GM10847 (cell line): ENCODE results near the gene RNASET2.

Experiments used
- POLR2A ChIP-seq: IDR thresholded peaks from 2 replicates; pipeline ENCODE4 v1.6.1; 2011; ENCODE audit not compliant: insufficient read length; ENCODE audit errors: extremely low read depth

Gene RNASET2

DNA sequence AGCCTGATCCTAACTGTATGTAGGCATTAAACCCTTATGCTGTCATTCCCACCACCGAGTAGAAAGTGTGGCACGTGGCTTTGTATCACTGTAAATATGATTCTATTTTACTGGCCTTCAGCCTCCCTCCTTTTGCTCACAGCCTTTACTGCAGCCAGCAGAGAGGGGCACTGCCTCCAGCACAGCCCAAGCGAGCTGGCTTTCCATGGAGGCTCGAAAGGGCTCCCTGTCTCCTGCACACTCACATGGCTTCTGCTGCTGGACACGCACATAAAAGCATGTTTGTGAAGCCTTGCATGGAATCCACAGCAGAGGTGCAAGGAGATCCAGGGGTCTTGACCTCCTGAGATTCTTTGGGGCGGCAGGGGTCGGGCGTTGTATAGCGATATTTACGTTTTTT is 51.3 kb downstream of the RNASET2 start:
- TF ChIP-seq POLR2A = no peak

DNA sequence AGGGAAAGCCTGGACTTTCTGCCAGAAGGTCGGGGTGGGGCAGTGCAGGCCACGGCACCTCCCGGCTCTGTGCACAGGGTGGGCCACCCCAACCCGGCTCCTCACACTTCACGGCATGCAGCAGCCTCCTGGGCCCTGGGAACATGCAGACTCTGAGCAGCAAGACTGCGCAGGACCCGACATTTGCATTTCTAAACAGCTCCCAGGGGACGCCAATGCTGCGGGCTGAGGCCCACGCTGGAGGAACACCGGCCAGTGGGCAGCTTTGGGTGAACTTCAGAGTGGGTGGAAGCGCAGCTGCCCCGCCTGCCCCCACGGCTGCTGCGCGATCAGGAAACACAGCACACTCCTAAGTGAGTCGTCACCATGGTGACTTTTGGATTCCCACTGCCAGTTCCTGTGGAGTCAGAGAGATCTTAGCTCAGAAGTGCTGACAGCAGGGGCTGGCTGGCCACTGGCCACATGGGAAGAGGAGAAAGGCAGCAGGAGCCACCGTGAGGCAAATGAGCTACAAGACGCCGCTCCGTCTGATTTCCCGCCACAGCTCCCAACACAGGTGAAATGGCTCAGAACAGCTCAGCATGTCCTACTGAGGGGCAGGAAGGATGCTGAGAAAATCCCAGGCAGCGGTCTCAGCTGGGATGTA is 52.1 kb downstream of the RNASET2 start:
- no peak for TF ChIP-seq POLR2A

DNA sequence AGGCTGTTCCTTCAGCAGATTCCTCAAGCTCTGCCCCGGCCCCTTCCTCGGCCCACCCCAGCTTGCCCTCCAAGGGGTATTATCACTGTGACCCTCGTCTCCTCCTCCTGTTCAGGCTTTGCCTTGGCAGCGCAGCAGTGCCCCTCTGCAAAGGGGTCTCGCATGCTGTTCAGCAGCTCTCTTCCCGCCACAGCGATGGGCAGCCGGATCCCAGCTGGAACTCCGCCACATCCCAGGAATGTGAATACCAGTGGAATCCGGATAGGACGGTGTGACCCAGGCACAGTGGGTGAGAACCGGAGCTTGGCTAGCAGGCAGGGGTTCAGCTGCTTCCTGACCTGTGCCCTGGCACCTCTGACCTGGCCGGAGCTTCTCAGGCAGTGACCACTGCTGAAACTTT is 52.9 kb downstream of the RNASET2 start:
- no peak for TF ChIP-seq POLR2A

DNA sequence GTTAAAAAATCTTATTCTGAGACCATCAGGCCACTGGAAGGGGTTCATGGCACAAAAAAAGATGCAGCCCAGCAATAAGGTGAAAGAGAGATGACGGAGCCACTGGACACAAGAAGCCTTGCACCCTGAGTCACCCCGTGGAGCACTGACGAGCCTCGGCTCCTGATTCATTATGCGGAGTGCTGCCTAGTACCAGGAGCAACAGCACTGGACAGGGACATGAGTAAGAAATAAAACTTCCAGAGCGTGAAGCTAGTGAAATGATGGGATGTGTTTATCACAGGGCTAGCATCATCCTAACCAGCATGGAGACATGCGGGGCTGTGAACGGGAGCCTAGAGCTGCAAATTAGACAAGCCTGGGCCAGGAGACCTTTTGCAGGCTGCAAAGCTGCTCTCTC is 53.3 kb downstream of the RNASET2 start:
- TF ChIP-seq POLR2A = no peak

DNA sequence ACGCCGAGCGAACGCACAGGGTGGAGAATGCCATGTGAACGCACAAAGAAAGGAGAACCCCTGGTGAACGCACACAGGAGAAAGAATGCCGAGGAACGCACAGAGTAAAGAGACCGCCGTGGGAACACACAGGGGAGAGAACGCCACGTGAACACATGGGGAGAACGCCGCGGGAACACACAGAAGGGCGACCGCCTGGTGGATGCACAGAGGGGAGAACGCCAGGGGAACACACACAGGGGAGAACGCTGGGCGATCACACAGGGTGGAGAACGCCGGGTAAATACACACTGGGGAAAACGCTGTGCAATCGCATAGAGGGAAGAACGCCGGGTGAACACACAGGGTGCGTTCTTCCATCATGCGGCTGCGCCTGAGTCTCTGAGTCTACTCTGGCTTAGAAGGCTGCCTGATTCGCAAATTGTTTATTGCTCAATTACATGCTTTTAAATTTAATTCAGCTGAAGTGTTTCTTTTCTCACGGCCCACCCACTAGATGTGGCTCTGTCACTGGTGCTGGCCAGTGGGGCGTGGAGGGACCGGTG is 54.1 kb downstream of the RNASET2 start:
- no peak for TF ChIP-seq POLR2A

DNA sequence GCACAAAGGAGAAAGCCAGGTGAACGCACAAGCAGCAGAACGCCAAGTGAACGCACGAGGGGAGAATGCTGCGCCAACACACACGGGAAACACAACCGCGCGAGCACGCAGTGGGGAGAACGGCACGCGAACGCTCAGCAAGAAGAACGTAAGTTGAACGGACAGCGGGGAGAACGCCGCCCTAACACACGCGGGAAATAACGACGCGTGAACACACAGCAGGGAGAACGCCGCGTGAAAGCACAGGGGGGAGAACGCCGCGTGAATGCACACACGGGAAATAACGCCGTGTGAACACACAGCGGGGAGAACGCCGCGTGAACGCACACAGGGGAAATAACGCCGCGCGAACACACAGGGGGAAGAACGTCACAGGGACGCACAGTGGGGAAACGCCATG is 54.7 kb downstream of the RNASET2 start:
- TF ChIP-seq POLR2A = no peak

DNA sequence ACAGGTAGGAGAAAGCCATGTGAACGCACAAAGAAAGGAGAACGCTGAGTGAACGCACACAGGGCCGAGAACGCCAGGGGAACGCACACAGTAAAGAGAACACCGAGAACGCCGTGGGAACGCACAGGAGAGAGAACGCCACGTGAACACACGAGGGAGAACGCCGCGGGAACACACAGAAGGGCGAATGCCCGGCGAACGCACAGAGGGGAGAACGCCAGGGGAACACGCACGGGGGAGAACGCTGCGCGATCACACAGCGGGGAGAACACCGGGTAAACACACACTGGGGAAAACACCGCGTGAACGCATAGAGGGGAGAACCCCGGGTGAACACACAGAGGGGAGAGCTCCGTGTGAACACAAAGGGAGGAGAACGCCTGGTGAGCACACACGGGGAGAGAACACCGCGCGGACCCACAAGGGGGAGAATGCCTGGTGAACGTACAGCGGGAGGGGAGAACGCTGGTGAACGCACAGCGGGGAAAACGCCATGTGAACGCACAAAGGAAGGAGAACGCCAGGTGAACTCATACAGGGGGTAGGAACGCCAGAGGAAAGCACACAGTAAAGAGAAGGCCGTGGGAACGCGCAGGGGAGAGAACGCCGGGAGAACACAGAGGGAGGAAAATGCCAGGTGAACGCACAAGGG is 55.3 kb downstream of the RNASET2 start:
- TF ChIP-seq POLR2A = no peak

DNA sequence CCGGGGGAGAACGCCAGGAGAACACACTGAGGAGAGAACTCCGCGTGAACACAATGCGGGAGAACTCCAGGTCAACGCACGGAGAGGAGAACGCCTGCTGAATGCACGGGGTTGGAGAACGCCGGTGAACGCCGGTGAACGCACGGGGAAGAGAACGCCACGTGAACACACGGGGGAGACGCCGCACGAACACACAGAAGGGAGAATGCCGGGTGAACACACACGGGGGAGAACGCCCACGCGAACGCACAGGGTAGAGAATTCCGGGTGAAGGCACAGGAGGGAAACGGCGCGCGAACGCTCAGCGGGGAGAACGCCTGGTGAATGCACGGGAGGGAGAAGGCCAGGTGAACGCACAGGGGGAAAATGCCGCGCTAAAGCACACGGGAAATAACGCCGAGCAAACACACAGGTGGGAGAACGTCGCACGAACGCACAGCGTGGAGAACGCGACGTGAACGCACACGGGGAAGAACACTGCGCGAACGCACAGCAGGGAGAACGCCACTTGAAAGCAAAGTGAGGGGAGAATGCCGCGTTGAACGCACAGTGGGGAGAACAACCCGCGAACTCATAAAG is 56.1 kb downstream of the RNASET2 start:
- no peak for TF ChIP-seq POLR2A

DNA sequence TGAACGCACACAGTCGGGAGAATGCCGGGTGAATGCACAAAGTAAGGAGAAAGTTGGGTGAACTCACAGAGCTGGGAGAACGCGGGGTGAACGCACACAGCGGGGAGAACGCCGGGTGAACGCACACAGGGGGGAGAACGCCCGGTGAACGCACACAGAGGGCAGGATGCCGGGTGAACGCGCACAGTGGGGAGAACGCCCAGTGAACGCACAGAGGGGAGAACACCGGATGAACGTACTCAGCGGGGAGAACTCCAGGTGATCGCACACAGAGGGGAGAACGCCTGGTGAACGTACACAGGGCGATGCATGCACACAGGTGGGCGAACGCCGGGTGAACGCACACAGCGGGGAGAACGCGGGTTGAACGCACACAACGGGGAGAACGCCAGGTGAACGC is 57.4 kb downstream of the RNASET2 start:
- TF ChIP-seq POLR2A = no peak

DNA sequence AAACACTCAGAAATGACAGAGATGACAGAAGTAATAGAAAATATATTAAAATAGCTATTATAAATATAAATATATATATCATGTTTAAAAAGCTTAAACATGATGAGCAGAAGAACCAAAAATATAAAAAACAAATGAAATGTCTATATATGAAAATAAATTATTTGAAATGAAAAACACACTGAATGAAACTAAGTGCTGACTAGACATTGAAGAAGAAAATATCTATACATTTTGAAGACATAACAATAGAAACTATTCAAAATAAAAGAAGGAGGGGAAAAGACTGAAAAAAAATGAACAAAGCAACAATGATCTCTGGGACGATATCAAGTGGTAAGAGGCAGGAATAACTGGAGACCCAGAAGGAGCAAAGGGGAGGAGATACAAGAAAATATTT is 76.8 kb downstream of the RNASET2 start:
- no peak for TF ChIP-seq POLR2A
